ENCODE measurements around the gene AASDH.

Gene AASDH

DNA sequence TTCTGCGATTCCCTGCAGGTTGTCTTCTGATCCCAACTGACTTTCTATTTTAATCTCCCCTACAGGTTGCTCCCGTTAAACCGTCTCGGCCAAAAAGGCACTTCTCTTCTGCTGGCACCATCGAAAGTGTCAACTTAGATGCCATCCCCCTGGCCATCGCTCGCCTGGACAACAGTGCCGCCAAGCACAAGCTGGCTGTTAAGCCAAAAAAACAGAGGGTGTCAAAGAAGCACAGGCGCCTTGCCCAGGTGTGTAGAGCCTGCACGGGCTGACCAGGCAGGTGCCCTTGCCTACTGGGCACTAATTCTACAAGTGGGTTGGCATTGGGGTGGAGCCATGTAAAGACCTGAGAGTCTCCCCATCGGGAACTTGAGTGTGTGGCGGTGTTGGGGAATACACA is 74.2 kb downstream of the AASDH start:
- TF ChIP-seq, protein P1, sequence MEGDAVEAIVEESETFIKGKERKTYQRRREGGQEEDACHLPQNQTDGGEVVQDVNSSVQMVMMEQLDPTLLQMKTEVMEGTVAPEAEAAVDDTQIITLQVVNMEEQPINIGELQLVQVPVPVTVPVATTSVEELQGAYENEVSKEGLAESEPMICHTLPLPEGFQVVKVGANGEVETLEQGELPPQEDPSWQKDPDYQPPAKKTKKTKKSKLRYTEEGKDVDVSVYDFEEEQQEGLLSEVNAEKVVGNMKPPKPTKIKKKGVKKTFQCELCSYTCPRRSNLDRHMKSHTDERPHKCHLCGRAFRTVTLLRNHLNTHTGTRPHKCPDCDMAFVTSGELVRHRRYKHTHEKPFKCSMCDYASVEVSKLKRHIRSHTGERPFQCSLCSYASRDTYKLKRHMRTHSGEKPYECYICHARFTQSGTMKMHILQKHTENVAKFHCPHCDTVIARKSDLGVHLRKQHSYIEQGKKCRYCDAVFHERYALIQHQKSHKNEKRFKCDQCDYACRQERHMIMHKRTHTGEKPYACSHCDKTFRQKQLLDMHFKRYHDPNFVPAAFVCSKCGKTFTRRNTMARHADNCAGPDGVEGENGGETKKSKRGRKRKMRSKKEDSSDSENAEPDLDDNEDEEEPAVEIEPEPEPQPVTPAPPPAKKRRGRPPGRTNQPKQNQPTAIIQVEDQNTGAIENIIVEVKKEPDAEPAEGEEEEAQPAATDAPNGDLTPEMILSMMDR (IDR thresholded peaks at IDR 0.05), result no peak

DNA sequence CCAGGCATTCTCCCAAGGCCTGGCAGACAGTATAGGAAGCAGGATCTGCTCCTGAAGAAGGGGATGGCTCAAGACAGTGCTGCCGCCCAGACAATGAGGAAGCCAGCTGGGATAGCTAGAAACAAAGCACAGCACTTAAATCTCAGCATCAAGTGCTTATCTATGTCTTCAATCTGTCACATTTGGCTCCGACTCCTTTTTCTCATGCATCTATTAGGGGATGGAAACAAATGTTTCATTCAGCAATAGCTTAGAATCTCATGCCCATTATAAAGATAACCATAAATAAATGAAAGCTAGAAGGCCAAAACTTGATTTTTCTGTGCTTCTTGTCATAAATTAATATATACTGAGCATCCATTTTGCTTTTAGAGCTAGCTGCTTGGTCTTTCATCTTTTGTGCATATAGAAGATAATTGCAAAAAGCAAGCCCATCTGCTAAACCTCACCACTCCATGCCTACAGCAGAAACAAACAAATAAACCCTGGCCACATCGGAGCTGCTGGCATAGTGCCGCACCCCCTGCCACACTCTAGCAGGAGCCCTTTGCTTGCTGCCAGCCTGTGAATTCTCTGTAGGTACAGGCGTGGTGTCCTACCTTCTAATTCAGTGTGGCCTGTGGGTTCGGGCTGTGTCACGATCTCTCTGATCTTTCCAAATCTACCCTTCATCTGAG is 75.9 kb downstream of the AASDH start:
- TF ChIP-seq, protein P1 (IDR thresholded peaks at IDR 0.05), result no peak

DNA sequence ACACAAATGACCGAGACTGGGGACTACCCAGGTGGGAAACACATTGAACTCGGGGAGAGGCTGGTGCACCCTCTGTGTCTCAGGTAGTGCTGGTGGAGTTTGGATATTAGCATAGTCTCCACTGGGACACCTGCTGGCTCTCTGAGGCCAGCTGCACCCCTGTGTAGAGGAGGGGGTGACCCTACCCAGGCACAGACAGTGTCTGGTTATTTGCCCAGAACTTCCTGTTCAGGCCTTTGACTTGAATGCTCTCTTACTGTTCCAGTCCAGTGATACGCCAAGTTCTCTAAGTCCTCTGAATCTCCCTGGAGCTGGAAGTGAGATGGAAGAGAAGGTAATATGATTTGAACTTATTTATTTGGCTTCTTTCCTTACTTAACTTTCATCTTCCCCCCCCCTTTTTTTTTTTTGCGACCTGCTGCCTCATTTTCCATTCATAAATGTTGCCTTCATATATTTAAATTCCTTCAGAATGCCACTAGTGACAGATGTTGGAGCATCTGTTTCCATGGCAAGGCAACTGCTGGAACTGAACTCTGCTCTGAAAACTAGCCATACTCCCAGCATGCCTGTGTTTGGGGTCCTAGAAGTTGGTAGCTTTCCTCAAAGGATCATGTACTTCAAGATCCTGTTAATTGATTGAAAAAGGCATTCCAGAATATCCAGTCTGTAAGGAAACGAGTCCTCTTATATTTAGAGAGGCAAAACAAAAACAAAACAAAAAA is 76.7 kb downstream of the AASDH start:
- TF ChIP-seq, protein P1 (IDR thresholded peaks at IDR 0.05), result no peak

DNA sequence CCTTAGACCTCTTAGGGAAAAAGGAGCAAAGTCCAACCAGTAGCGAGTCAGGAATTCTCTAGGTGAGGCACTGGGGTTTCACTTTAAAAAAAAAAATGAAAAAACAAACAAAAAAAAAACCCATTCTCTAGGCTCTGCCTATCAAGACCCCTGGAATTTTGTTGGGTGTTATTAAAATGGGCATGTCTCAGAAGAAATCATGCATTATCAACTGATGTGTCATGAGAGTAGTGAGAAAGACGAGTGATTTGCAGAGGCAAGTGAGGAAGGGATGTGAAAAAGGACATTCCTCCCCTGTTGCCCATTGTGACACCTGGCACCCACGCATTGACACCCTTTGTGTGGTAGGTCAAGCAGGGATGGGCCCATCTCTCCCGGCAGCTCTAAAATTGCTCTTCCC is 78.9 kb downstream of the AASDH start:
- TF ChIP-seq, protein P1 (IDR thresholded peaks at IDR 0.05), result no peak

DNA sequence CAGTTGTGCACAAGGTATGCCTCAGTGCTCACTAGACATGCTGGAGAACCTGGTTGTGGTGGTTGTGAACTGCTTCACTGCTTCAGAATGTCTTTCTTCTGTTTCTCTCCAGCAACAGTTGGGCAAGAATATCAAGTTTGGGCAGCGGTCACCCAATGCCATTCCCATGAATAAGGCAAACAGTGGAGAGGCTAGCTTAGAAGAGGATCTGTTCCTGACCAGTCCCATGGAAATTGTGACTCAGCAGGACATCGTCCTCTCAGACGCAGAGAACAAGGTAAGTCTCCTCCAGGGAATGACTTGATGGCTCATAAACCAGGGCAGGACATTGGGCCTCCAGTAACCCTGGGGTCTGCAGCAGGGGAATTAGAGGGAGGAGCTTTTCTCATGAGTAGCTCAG is 79.9 kb downstream of the AASDH start:
- TF ChIP-seq, protein P1 (IDR thresholded peaks at IDR 0.05), result no peak

DNA sequence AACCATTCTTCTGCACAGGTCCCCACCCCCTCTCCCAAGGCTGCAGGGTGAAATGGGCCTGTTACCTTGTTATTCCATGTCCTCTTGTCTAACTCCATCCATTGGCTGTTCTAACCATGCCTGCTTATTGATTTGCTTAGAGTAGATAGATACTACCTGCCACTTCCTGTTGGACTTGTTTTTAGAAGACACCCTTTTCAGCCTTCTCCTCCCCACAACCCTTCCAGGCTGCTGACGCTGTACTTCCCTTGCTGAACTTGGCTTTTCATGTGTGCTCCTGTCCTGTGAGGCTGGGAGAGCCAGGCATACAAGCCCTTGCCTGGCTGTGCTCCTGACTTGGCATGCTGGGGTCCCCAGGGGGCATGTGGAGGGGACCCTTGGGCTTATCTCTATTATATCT is 81.9 kb downstream of the AASDH start:
- TF ChIP-seq, protein P1 (IDR thresholded peaks at IDR 0.05), result no peak

DNA sequence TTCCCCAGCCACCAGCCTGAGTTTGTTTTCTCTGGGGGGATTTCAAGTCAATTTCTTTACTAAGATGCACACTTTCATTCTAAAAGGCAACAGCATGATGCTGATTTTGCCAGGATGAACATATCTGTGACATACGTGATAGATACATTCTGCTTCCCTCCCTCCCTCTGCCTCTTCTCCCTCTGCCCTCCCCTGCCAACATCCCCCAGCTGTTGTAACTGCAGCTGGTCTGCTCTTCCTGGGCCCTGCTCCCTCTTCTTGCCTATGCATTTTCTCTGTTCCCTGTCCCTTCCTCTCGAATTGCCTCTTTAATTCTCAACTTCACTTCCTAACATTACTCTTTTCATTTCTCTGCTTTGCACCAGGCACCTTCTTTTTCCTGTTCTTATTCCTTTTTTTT is 83.4 kb downstream of the AASDH start:
- TF ChIP-seq, protein P1 (IDR thresholded peaks at IDR 0.05), result no peak

Measured in LNCAP (cell line).